Endothelial cell of umbilical vein (primary cell): ENCODE measurements around the gene SFT2D1. TPM values are rescaled to one million over a fixed set of nuclear protein-coding genes. Genes with fewer than 3 reads are reported as not detected.
"Not testable (repeated sequence)": the region's sequence is repeated elsewhere in the genome, so short reads cannot be mapped to it uniquely, and the experiment has no call there.

ENCODE experiments used
- BruUV-seq: library from RNA; stranded (reverse); fragments of 400-500 nt; replicated peaks from 2 replicates; lab custom pipeline; 2021; lab: Mats Ljungman, UMichigan
- CTCF ChIA-PET: fragments of 300-600, 350-600 bp; sonication (Branson Sonifier 250); formaldehyde crosslinking; loops from one replicate; lab custom pipeline; 2021; ENCODE audit warnings: antibody characterized with exemption, inconsistent platforms; lab: Charles Lee
- POLR2A ChIA-PET: fragments of 300-600, 350-600 bp; sonication (Branson Sonifier 250); formaldehyde crosslinking; loops from one replicate; lab custom pipeline; 2021; ENCODE audit warnings: antibody characterized with exemption, inconsistent platforms; lab: Charles Lee
- DNase-seq: peaks from one replicate; pipeline ENCODE4 v3.0.0-alpha.2; 2011; ENCODE audit warnings: low read depth, low spot score
- FAIRE-seq: peaks from 2 replicates; lab custom pipeline; 2011; peaks lifted over from hg19 to GRCh38; lab: Jason Lieb, UNC
- H2AFZ ChIP-seq: 2 replicates; pipeline ENCODE4 v1.6.0; 2012; ENCODE audit warnings: low read depth, low read length, control low read depth, inconsistent platforms
- H3K27ac ChIP-seq: 2 replicates; pipeline ENCODE4 v1.5.1; 2011; ENCODE audit warnings: low read depth, mild to moderate bottlenecking, control low read depth, low read length, moderate library complexity; ENCODE audit not compliant: insufficient read depth
- H3K27me3 ChIP-seq, 2 experiments: 2 replicates each; pipeline versions ENCODE4 v1.6.0 to v1.6.1; 2011; ENCODE audit warnings: low read length in 2 of 2, mixed read lengths in 1 of 2; ENCODE audit not compliant: control insufficient read depth in 2 of 2, insufficient read depth in 2 of 2
- H3K36me3 ChIP-seq, 2 experiments: 2 replicates in 1 of 2; 3 replicates in 1 of 2; pipeline ENCODE4 v1.5.1; 2011; ENCODE audit warnings: low read length in 2 of 2, mild to moderate bottlenecking in 1 of 2, moderate library complexity in 1 of 2; ENCODE audit not compliant: control insufficient read depth in 2 of 2, insufficient read depth in 2 of 2; ENCODE audit errors: extremely low read depth in 1 of 2
- H3K4me1 ChIP-seq: 3 replicates; pipeline ENCODE4 v1.5.1; 2011; ENCODE audit warnings: mild to moderate bottlenecking, low read length; ENCODE audit not compliant: control insufficient read depth, insufficient read depth; ENCODE audit errors: extremely low read depth
- H3K4me2 ChIP-seq: 2 replicates; pipeline ENCODE4 v1.6.1; 2011; ENCODE audit warnings: low read length, control low read depth, mixed read lengths; ENCODE audit not compliant: insufficient read depth
- H3K4me3 ChIP-seq, 3 experiments: fragments of 200-600 bp in 1 of 3; sonication (generic), shearing (Covaris generic) in 1 of 3; replicated peaks in 1 of 3; 2 replicates each; pipeline ENCODE4 v1.5.1; 2011 to 2016; ENCODE audit warnings: control low read depth in 3 of 3, low read length in 3 of 3, mild to moderate bottlenecking in 2 of 3, inconsistent platforms in 1 of 3, low read depth in 1 of 3, moderate library complexity in 1 of 3; ENCODE audit not compliant: insufficient read depth in 1 of 3
- H3K79me2 ChIP-seq: 2 replicates; pipeline ENCODE4 v1.6.0; 2012; ENCODE audit warnings: low read length, inconsistent platforms; ENCODE audit not compliant: control insufficient read depth, insufficient read depth
- H3K9ac ChIP-seq: replicated peaks from 2 replicates; pipeline ENCODE3; 2011; ENCODE audit warnings: low read length, control low read depth; ENCODE audit not compliant: insufficient read depth; ENCODE audit errors: extremely low read depth
- H3K9me1 ChIP-seq: replicated peaks from 3 replicates; pipeline ENCODE4 v1.6.0; 2011; ENCODE audit warnings: mild to moderate bottlenecking, low read length; ENCODE audit not compliant: control insufficient read depth, insufficient read depth; ENCODE audit errors: extremely low read depth
- H3K9me3 ChIP-seq: replicated peaks from 2 replicates; pipeline ENCODE4 v1.5.1; 2012; ENCODE audit warnings: low read length, inconsistent platforms; ENCODE audit not compliant: control insufficient read depth, insufficient read depth
- H4K20me1 ChIP-seq: replicated peaks from 2 replicates; pipeline ENCODE3; 2011; ENCODE audit warnings: mild to moderate bottlenecking, low read length; ENCODE audit not compliant: control insufficient read depth, insufficient read depth; ENCODE audit errors: extremely low read depth
- JUN ChIP-seq: IDR thresholded peaks from 2 replicates; pipeline ENCODE4 v1.6.1; 2011; ENCODE audit warnings: borderline replicate concordance, low read depth; ENCODE audit not compliant: insufficient read length, insufficient read depth
- MYC ChIP-seq: IDR thresholded peaks from one replicate; pipeline ENCODE4 v1.6.1; 2011; ENCODE audit warnings: mild to moderate bottlenecking, low read depth, low read length
- dilution Hi-C: fragments of 300-500 bp; cut with MboI; formaldehyde crosslinking; loops from one replicate; pipeline ENCODE4 v1.15.0; 2019; ENCODE audit warnings: low sequenced_read_pairs; ENCODE audit not compliant: extremely low pct_ligation_motif_present
- intact Hi-C: fragments of 100-400 bp; cut with micrococcal nuclease; formaldehyde crosslinking; loops from one replicate; pipeline ENCODE4 v1.10.0; 2022
- polyA plus RNA-seq, 4 experiments: library from polyadenylated mRNA; depleted of rRNA in 3 of 4; stranded (reverse) in 3 of 4; unstranded in 1 of 4; fragments of >200 nt; gene quantifications; 2 replicates each; pipeline versions ENCODE4 v1.2.1 to v1.2.3, GENCODE V29; 2011 to 2012; ENCODE audit warnings: missing spikeins in 1 of 4
- total RNA-seq: library from RNA; stranded (reverse); gene quantifications from 2 replicates; pipeline ENCODE4 v1.2.3, GENCODE V29; 2021

SFT2D1 gene
- total and polyA plus RNA-seq, 2 donors (not counting 3 experiments of a cell fraction or from before 2014, with no cell fraction given): 22.9 to 30.6 TPM

GRCh38 chr6:166346449-166346848 lies 4.1 kb upstream of the SFT2D1 start:
- no peak overlapping the region for H3K9ac ChIP-seq
- CTCF ChIA-PET: no interaction called here
- FAIRE-seq (no peak), DNase-seq (no peak)
- H3K4me1 ChIP-seq: peaks cover 10% of the 10 kb centered on the region
- H4K20me1 ChIP-seq: no peaks in the 10 kb centered on the region
- no peak overlapping the region for H3K27ac ChIP-seq
- no peak overlapping the region for H3K4me3 ChIP-seq
- H3K9me3 ChIP-seq: no peaks in the 10 kb centered on the region
- peaks cover 9 to 18% of the 10 kb centered on the region in 2 experiments for H3K27me3 ChIP-seq
- no peak overlapping the region for H2AFZ ChIP-seq
- no peak overlapping the region for H3K4me2 ChIP-seq
- BruUV-seq: no TSS peak
- no peaks in the 10 kb centered on the region for H3K36me3 ChIP-seq
- TF ChIP-seq MYC (no peak), JUN (no peak)
- POLR2A ChIA-PET: no interaction called here
- intact Hi-C loops: no loop called here
- H3K9me1 ChIP-seq: no peaks in the 10 kb centered on the region
- H3K79me2 ChIP-seq: peaks cover 9% of the 10 kb centered on the region
- dilution Hi-C loops: no loop called here

GRCh38 chr6:166345672-166346071 lies 3.3 kb upstream of the SFT2D1 start:
- H3K4me3 ChIP-seq, H3K27ac ChIP-seq, H2AFZ ChIP-seq, H3K9ac ChIP-seq, H4K20me1 ChIP-seq, H3K9me1 ChIP-seq, CTCF ChIA-PET, H3K4me2 ChIP-seq, H3K36me3 ChIP-seq, H3K9me3 ChIP-seq, DNase-seq, FAIRE-seq, BruUV-seq, dilution Hi-C loops, intact Hi-C loops: not testable (repeated sequence)
- Histone ChIP-seq H3K27me3 (peaks cover 9 to 14% of the 10 kb centered on the region in 2 experiments), H3K4me1 (peaks cover 13% of the 10 kb centered on the region), H3K79me2 (peaks cover 16% of the 10 kb centered on the region)
- POLR2A ChIA-PET: interaction anchor here (0.6 kb wide), 1 partner anchor 29 kb away, joined by 3 read pairs; no protein-coding TSS in a partner anchor

GRCh38 chr6:166344921-166345320 lies 2.6 kb upstream of the SFT2D1 start:
- H3K4me3 ChIP-seq, H3K4me2 ChIP-seq, H3K9me1 ChIP-seq, H4K20me1 ChIP-seq, H3K27ac ChIP-seq, dilution Hi-C loops, H3K9me3 ChIP-seq, H3K27me3 ChIP-seq, FAIRE-seq, H3K36me3 ChIP-seq, H2AFZ ChIP-seq, H3K9ac ChIP-seq, DNase-seq, BruUV-seq: not testable (repeated sequence)
- peaks cover 13% of the 10 kb centered on the region for H3K4me1 ChIP-seq
- POLR2A ChIA-PET: interaction anchor here (0.6 kb wide), 1 partner anchor 28 kb away, joined by 3 read pairs; no protein-coding TSS in a partner anchor
- peaks cover 24% of the 10 kb centered on the region for H3K79me2 ChIP-seq
- intact Hi-C loops: loop anchor here (5.0 kb wide), 1 partner anchor 282 kb away; the partner anchor contains the start of gene RPS6KA2
- CTCF ChIA-PET: interaction anchor here (1.1 to 1.7 kb wide), 2 partner anchors 32 to 56 kb away, joined by 4 to 5 read pairs; no protein-coding TSS in a partner anchor
